Sigmoid colon (tissue), 7 donors: ENCODE data around the gene SLC12A5. TPM values are rescaled to one million over a fixed set of nuclear protein-coding genes. Genes with fewer than 3 reads are reported as not detected.

Experiments
- DNase-seq: peaks from one replicate; pipeline ENCODE4 v3.0.0-alpha.2; 2019
- H3K27ac ChIP-seq, 4 donors: fragments of 200-600 bp; sonication (generic); one replicate each; pipeline ENCODE4 v1.5.1; 2016 to 2019; ENCODE audit warnings: mild to moderate bottlenecking in 1 of 4
- H3K27me3 ChIP-seq, 3 donors: fragments of 200-600 bp; sonication (generic); one replicate each; pipeline ENCODE4 v1.5.1; 2019; ENCODE audit warnings: mild to moderate bottlenecking in 1 of 3
- H3K36me3 ChIP-seq, 4 donors: fragments of 200-600 bp; sonication (generic); one replicate each; pipeline ENCODE4 v1.5.1; 2016 to 2019
- H3K4me1 ChIP-seq, 4 donors: fragments of 200-600 bp; sonication (generic); one replicate each; pipeline ENCODE4 v1.5.1; 2017 to 2019
- H3K4me3 ChIP-seq, 4 donors: fragments of 200-600 bp; sonication (generic); one replicate each; pipeline ENCODE4 v1.5.1; 2017 to 2019; ENCODE audit warnings: mild to moderate bottlenecking in 2 of 4, moderate library complexity in 1 of 4
- H3K9me3 ChIP-seq, 4 donors: fragments of 200-600 bp in 3 of 4; sonication (generic) in 3 of 4; one replicate each; pipeline versions ENCODE4 v1.5.1 to v1.6.1; 2013 to 2019
- EP300 ChIP-seq, 4 donors: sonication (generic); formaldehyde crosslinking; IDR thresholded peaks; one replicate each; pipeline ENCODE4 v1.6.1; 2017; ENCODE audit warnings: antibody characterized with exemption in 4 of 4
- POLR2A ChIP-seq, 2 donors: fragments of 450-650 bp; IDR thresholded peaks; one replicate each; pipeline ENCODE4 v1.6.1; 2016; ENCODE audit warnings: antibody characterized with exemption in 2 of 2, mild to moderate bottlenecking in 2 of 2, moderate library complexity in 2 of 2
- POLR2AphosphoS5 ChIP-seq, 4 donors: sonication (generic); formaldehyde crosslinking; IDR thresholded peaks; one replicate each; pipeline ENCODE4 v1.6.1; 2017; ENCODE audit warnings: antibody characterized with exemption in 4 of 4
- WGBS, 2 donors: extraction: QIAGEN DNeasy Blood & Tissue Kit; methylation state at CpG; one replicate each; pipeline ENCODE4 v1.1.7; 2013; 5-methylcytosine and 5-hydroxymethylcytosine counted together
- intact Hi-C: fragments of 100-400 bp; cut with DNase I; formaldehyde crosslinking; loops from one replicate; pipeline ENCODE4 v1.15.1; 2023
- polyA plus RNA-seq, 3 donors: library from polyadenylated mRNA; stranded (reverse); fragments of 200-250 nt; gene quantifications; one replicate each; pipeline ENCODE4 v1.2.3, GENCODE V29; 2013
- total RNA-seq, 4 donors: library from RNA; depleted of rRNA; stranded (reverse); fragments of >200 nt; gene quantifications; one replicate each; pipeline ENCODE4 v1.1.0, GENCODE V29; 2016
- TF ChIP-seq, protein P1 (sequence below), 4 experiments: fragments of 450-650 bp in 3 of 4; fragments of 200-600 bp in 1 of 4; IDR thresholded peaks; one replicate each; pipeline ENCODE4 v1.5.1; 2016 to 2019; ENCODE audit warnings: antibody characterized with exemption in 4 of 4, mild to moderate bottlenecking in 3 of 4, moderate library complexity in 2 of 4
- donor health status: healthy with polysubstance abuse.
- donor health status: Bipolar disorder and iron deficiency.
- donor health status: healthy.

The SLC12A5 gene
- total and polyA plus RNA-seq, 7 donors, result 0.14 to 1.4 TPM; not detected in 5

DNA sequence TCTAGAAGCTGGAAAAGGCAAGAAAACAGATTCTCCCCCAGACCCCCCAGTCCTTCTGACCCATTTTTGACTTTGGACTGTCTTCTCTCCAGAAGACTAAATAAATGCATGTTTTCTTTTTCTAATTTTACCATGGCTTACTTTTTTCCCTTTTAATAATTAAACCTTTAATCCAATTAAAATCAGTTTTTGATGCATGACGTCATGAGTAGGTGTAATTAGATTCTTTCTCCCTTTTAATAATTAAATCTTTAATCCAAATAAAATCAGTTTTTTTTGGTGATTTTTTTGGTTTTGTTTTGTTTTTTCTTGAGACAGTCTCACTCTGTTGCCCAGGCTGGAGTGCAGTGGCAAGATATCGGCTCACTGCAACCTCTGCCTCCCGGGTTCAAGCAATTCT lies 73.9 kb downstream of the SLC12A5 start:
- Histone ChIP-seq H3K36me3 (no peaks in the 10 kb centered on the region), H3K4me3 (no peak overlapping the region), H3K4me1 (peaks cover 0 to 3% (median 0%) of the 10 kb centered on the region in 4 donors), H3K9me3 (no peaks in the 10 kb centered on the region), H3K27me3 (peaks cover 0 to 51% (median 11%) of the 10 kb centered on the region in 3 donors), H3K27ac (no peak overlapping the region)
- intact Hi-C loops, result no loop called here
- no peak for TF ChIP-seq EP300 (IDR thresholded peaks at IDR 0.05)
- TF ChIP-seq, protein P1, sequence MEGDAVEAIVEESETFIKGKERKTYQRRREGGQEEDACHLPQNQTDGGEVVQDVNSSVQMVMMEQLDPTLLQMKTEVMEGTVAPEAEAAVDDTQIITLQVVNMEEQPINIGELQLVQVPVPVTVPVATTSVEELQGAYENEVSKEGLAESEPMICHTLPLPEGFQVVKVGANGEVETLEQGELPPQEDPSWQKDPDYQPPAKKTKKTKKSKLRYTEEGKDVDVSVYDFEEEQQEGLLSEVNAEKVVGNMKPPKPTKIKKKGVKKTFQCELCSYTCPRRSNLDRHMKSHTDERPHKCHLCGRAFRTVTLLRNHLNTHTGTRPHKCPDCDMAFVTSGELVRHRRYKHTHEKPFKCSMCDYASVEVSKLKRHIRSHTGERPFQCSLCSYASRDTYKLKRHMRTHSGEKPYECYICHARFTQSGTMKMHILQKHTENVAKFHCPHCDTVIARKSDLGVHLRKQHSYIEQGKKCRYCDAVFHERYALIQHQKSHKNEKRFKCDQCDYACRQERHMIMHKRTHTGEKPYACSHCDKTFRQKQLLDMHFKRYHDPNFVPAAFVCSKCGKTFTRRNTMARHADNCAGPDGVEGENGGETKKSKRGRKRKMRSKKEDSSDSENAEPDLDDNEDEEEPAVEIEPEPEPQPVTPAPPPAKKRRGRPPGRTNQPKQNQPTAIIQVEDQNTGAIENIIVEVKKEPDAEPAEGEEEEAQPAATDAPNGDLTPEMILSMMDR (IDR thresholded peaks at IDR 0.05), result no peak
- TF ChIP-seq POLR2A (IDR thresholded peaks at IDR 0.05), result no peak
- no peak for TF ChIP-seq POLR2AphosphoS5 (IDR thresholded peaks at IDR 0.05)
- WGBS, 2 donors, result 84 to 86% methylated on average over 3 of the region's 3 CpGs
- DNase-seq, result no peak

DNA sequence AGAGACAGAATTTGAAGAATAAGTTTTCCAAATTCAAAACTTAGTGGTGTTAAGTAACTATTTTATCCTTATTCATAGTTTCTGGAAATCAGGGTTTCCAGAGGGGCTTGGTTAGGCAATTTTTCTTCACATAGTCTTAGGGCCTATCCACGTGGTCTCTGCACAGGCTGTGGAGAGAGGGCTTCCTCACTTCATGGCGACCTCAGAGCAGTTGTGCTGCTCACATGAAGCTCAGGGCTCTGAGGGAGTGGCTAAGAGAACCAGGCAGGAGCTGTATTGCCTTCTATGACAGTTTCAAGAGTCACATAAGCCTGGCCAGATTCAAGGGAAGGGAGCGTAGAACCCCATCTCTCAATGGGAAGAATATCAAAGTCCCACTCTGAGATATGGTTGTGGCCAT lies 75.2 kb downstream of the SLC12A5 start:
- TF ChIP-seq, protein P1 (IDR thresholded peaks at IDR 0.05), result no peak
- TF ChIP-seq POLR2A (IDR thresholded peaks at IDR 0.05) (no peak), EP300 (IDR thresholded peaks at IDR 0.05) (no peak), POLR2AphosphoS5 (IDR thresholded peaks at IDR 0.05) (no peak)
- DNase-seq, result no peak
- H3K27ac ChIP-seq, result no peak overlapping the region
- peaks cover 0 to 58% (median 9%) of the 10 kb centered on the region in 3 donors for H3K27me3 ChIP-seq
- whole genome bisulfite sequencing, 2 donors, result 74 to 89% methylated on average over 3 of the region's 3 CpGs
- H3K4me1 ChIP-seq, result peaks cover 0 to 3% (median 0%) of the 10 kb centered on the region in 4 donors
- intact Hi-C loops, result no loop called here
- no peak overlapping the region for H3K4me3 ChIP-seq
- no peaks in the 10 kb centered on the region for H3K9me3 ChIP-seq
- H3K36me3 ChIP-seq, result no peaks in the 10 kb centered on the region

DNA sequence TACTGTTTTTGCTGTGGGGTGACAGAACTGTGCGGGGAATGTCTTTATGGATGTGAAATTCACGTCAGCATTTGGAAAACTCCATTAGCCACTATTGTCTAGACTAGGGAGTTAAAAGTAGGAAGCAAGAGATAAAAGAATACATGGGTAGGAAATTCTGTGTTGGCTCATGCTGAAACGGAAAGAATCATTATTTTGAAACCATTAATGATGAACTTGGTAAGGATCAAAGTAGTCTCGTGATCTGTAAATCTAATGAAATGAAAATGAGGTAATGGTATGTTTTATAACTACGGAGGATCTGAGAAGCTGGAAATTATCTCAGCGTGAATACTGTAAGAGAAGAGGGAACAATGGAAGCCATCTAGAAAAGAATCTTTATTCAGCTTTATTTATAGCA lies 78.0 kb downstream of the SLC12A5 start:
- no peaks in the 10 kb centered on the region for H3K9me3 ChIP-seq
- no peak for DNase-seq
- 72 to 73% methylated on average over 6 of the region's 6 CpGs for WGBS, 2 donors
- H3K27me3 ChIP-seq, result peaks cover 0 to 39% (median 0%) of the 10 kb centered on the region in 3 donors
- no peak overlapping the region for H3K4me3 ChIP-seq
- H3K27ac ChIP-seq, result no peak overlapping the region
- intact Hi-C loops, result no loop called here
- H3K36me3 ChIP-seq, result no peaks in the 10 kb centered on the region
- no peak for TF ChIP-seq POLR2A (IDR thresholded peaks at IDR 0.05)
- TF ChIP-seq, protein P1 (IDR thresholded peaks at IDR 0.05), result no peak
- no peak for TF ChIP-seq EP300 (IDR thresholded peaks at IDR 0.05)
- no peak for TF ChIP-seq POLR2AphosphoS5 (IDR thresholded peaks at IDR 0.05)
- H3K4me1 ChIP-seq, result no peaks in the 10 kb centered on the region

DNA sequence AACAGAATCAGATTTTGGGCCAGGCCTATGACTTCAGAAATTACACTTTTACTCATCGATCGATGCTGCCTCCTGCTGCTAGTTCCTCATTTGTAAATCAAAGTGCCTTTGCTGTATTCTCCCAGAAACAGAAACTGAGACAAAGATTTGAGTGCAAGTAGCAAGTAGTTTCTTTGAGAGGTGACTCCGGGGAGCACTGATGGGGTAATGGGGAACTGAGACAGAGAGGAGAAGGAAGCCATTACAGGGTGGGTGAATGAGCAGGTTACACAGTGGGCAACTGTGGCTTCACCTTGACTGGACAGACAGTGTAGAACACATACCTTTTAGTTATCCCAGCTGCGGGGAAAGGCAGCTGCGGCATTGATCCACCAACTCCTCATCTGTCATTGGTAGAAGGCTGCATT lies 79.4 kb downstream of the SLC12A5 start:
- H3K4me1 ChIP-seq, result no peaks in the 10 kb centered on the region
- no peaks in the 10 kb centered on the region for H3K9me3 ChIP-seq
- no peak overlapping the region for H3K4me3 ChIP-seq
- WGBS, 2 donors, result 61 to 83% methylated on average over 5 of the region's 5 CpGs
- H3K27me3 ChIP-seq, result peaks cover 0 to 31% (median 0%) of the 10 kb centered on the region in 3 donors
- H3K27ac ChIP-seq, result no peak overlapping the region
- TF ChIP-seq POLR2A (IDR thresholded peaks at IDR 0.05) (no peak), EP300 (IDR thresholded peaks at IDR 0.05) (no peak), POLR2AphosphoS5 (IDR thresholded peaks at IDR 0.05) (no peak)
- TF ChIP-seq, protein P1 (IDR thresholded peaks at IDR 0.05), result no peak
- intact Hi-C loops, result no loop called here
- DNase-seq, result no peak
- no peaks in the 10 kb centered on the region for H3K36me3 ChIP-seq

DNA sequence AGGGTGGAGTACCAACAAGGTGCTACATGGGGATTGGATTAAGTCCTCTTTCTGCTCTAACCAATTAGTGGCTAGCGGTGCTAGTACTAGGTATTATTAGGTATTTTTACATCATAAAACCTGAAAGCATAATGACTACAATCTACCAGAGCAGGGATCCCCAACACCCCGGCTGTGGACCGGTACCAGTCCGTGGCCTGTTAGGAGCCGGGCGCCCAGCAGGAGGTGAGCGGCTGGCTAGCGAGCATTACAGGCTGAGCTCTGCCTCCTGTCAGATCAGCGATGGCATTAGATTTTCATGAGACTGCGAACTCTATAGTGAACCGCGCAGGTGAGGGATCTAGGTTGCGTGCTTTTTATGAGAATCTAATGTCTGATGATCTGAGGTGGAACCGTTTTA lies 80.0 kb downstream of the SLC12A5 start:
- Histone ChIP-seq H3K4me1 (no peaks in the 10 kb centered on the region), H3K36me3 (no peaks in the 10 kb centered on the region), H3K27ac (no peak overlapping the region), H3K4me3 (no peak overlapping the region), H3K27me3 (peaks cover 0 to 31% (median 0%) of the 10 kb centered on the region in 3 donors), H3K9me3 (no peaks in the 10 kb centered on the region)
- DNase-seq, result no peak
- TF ChIP-seq, protein P1 (IDR thresholded peaks at IDR 0.05), result no peak
- no peak for TF ChIP-seq POLR2AphosphoS5 (IDR thresholded peaks at IDR 0.05)
- no peak for TF ChIP-seq POLR2A (IDR thresholded peaks at IDR 0.05)
- no peak for TF ChIP-seq EP300 (IDR thresholded peaks at IDR 0.05)
- intact Hi-C loops, result no loop called here
- WGBS, 2 donors, result 88 to 90% methylated on average over 14 of the region's 14 CpGs
